DMS153 treated with DMSO at 0.1 percent for 48 hours (cell line): ENCODE results near the gene ZBTB20.

Source experiments
- DNase-seq: peaks from one replicate; lab custom pipeline; 2025; ENCODE audit not compliant: unreplicated experiment; lab: John Stamatoyannopoulos, UW

Gene ZBTB20

DNA sequence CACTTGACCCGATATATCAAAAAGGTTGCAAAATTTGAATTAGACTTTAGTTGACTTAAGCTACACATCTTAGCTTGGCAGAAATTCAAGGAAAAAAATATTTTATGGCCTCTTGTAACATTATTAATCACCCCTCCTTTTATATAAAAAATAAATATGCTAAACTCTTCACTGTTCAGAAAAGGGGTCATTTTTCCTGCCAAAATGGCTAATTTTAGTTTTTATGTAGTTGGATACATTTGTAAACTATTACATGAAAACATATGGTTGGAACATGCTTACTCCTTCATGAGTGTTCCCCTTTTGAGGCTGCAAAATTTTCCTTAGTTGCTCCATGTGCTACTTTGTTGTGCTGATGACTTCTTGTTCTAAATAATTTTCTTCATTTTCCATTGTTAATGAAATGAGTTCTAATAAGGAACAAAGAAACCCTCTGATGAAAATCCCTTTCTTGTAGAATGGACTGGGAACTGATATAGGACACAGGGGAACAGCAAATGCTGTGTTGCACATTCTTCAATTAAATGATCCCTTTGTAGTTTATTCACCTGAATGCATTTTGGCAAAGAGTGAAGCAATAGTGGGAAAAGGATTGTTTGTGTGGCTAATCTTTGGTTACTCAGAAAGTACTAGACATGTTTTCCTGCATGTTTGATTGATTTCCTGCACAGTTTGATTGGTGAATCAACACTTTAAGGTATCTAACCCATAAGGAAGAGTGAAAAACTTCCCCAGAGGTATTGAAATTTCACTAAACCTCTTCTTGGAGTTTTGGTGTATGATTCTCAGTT, 503.9 kb downstream of the ZBTB20 start:
- DNase-seq = no peak

DNA sequence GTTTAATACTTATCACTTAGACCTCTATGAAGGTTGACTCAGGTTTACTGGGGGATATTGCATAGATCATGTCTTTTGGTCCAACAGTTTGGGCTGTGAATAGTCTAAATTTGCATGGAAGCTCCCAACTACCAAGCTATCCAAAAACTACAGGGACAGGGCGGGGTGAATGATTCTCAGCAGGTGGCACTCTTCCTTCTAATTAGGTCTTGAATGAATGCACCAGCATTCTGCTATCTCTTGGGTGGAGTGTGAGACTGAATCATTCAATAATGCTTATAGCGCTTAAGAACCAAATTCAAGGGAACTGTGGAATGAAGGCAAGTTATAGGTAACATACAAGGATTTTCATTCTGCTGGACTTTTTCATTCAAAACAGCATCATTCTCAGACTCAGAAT, 507.0 kb downstream of the ZBTB20 start:
- DNase-seq = no peak

DNA sequence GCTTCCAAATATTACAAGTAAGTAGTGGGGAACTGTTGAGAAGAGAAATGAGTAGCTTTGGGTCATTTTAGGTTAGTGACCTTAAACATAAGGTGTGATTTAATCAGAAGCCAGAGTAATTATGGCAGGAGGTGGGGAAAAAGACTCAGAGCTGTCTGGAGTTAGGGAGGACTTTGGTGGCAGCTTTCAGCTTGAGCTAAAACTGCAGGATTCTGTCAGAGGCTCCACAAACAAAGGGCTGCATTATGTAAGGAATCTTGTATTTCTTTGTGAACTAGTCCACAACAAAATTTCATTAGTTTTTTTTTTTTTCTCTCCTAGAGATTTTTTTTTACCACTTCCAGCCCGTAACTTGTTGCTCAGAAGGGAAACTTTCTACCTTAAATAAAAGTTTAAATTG, 507.9 kb downstream of the ZBTB20 start:
- DNase-seq = no peak

DNA sequence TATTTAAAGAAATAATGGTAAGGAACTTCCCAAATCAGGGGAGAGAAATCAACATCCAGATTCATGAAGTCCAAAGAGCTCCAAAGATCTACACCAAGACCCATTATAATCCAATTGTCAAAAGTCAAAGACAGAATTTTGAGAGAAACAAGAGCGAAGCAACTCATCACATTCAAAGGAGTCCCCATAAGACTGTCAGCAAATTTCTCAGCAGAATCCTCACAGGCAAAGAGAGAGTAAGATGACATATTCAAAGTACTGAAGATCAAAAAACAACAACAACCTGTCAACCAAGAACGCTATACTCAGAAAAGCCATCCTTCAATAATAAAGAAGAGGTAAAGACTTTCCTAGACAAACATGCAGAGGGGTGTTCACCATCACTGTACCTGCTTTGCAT, 511.2 kb downstream of the ZBTB20 start:
- DNase-seq = no peak

DNA sequence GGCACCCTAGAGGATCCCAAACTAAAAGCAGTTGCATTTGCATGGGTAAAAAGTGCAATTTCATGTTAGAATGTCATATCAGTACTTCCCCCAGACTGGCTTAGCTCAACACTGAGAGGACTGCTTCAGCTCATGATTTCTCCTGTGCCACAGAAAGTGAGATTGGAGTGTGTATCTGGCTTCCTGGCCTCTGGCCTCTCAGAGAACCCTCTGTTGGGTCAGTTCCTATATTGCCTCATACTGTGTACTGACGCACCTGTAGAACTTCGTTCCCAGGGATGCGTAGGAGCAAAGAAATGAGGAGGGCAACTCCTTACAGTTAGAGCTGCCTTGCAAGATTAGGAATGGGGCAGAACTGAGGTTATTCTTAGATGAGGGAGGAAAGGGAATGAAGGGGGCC, 512.5 kb downstream of the ZBTB20 start:
- DNase-seq = no peak

DNA sequence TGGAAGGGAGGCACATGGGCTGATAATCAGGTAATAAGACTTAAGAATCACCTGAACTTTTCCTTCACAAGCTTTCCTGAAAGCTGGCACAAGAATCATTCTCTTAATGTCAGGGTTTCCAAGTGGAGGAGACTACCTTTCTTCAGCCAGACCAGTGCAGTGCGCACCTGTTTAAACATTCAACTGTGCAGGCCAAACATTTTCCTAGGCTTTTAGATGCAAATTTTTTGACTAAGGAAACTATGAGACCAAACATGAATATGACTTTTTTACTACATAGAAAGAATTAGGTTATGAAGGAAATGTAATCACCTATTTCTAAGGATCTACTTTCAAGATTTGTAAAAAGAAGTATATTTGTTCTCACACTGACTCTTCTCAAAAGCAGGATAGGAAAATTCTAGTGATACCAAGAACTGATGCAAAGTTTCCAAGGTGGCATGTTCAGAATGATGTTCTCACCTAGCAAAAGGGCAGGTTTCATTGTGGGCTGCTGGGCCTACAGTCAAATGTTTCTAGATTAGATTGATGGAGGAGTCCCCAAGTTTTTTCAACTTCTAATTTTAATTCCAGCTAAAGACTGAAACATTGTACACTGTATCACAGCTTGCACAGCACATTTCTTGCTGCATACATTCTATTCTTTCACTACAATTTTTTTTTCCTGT, 514.2 kb downstream of the ZBTB20 start:
- DNase-seq = no peak

DNA sequence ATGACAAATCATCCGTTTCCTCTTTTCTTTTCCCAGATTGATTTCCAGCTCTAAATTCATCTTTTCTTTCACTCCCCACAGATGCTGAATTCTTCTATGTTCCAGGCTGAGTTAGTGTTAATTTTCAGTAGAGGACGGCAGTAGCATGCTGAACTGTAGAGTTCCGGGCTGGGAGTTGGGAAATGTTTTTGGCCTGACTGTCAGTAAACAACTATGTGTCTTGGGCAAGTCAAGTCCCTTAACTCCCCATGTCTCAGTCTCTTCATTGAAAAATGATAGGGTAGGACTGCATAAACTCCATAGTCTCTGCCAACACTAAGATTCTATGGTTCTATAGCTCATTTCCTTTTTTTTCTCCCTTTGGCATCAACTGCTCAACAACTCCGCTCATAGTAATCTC, 519.3 kb downstream of the ZBTB20 start:
- no peak for DNase-seq

DNA sequence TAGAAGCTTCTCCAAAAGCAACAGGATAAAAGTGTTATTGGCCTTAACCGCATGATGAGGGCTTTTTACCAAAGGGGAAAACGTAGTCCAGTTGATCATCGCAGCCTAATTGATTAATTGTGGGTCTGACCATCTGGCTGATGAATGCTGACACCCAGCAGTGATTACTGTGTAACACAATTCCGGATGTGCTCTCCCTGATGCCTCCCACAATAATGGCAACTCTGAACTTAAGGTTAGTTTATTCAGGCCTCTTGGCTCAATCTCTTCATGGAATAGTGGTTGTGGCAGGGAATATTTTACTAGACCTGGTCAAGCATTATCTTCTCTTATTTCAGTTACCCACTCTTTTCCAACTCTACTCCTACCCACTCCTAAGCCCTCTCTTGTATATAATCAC, 520.3 kb downstream of the ZBTB20 start:
- no peak for DNase-seq

DNA sequence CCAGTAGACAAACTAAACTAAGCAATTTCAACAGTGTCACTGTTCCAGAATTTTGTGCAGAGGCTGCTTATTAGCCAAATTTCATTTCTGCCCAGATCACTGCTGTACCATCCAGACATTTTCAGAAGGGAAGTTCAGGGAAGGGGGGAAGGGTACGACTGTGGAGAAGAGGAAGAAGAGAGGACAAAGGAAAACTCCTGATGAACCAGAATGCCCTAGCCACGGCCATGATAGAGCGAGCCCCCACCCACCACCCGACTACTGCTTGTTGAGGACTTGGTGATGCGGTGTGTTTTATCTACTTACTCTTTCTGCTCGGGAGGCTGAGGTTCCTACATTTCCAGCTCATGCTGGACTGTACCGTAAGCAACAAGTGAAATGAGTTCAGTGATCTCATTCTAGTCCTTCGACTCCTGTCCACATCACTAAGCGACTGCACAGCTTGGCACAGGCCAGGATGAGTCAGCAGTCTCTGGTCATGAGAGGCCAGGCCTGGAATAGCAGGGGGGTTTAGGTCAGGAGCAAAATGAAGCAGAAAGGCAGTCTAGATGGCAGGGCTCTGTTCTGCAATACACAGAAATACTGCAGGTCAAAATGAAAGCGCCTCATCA, 522.4 kb downstream of the ZBTB20 start:
- DNase-seq = peak; percentile 74

DNA sequence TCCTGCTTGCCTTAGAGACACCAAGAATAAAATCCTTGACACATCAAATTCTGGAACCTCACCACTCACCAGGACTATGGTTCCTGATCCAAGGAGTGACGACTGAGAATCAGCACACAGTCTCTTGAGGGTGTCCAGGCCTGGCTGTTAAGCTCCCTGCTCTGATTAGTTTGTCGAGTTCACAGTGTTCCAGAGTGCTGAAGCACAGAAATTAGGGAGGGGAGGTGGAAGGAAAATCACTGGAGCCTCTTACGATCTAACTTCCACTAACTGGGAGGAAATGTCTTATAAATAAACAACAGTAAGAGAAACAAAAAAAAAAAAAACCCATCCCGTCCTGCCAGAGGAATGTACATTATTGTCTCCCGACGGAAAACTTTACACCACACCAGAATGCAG, 523.0 kb downstream of the ZBTB20 start:
- DNase-seq = peak; percentile 43

DNA sequence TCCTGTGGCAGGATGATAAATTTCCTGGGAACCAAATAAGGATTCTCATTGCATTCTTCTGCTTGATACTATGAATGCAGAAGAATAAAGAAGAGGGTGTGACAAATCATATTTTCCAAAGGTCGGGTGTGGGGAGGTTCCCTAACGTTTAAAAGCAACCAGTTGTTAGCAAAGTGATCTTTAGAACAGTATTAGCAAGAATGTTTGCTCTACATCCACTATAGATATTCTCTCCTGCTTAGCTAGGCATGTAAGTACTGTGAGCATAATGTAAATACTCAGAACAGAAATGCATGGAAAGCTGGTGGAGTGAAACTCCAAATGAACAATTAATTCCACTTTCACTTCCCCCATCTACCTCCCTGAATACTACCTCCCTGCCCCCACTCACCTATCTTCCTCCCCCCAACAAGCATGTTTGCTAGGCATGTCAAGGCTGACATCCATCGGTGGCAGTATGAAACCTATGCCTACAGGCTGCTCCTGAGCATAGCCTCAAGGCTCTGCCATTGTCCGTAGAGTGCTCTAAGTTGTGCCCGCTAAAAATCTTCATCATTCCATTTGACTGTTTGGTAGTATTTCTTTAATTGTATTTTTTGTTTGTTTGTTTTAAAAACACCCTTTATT, 523.6 kb downstream of the ZBTB20 start:
- DNase-seq = peak; percentile 29

DNA sequence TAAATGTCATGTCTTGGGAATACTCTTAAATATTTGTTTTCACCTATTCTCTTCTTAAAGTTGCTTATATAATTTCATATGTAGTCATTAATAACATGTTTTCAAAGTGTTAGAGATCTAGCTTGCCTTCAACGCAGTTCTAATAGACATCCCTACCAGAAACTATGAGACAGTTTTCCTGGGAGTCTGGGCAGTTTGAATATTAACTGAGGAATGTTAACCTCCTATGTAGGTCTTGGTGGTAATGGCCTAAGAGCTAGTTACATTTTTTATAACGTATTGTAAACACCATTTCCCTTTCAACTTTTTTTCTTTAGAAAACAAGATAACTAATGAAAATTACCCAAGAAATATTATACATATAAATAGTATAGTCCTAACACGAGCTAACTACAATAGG, 525.1 kb downstream of the ZBTB20 start:
- DNase-seq = no peak

DNA sequence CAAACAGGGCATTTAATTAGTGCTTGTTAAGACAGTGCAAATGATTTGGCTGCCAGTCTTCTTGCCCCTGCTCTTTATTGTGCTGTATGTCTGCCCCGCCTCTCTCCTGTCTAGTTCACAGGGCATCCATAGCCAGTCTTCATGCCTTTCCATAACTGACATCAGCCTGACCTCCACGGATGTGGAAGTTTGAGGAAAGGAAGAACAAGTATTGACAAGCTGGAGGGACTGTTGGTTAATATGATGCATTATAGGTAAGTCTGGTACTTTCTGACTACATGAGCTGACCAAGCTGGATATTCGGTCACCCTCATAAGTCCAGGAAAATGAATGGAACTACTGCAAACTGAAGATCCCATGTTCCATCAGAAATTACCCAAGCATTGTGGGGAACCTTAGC, 527.3 kb downstream of the ZBTB20 start:
- no peak for DNase-seq

DNA sequence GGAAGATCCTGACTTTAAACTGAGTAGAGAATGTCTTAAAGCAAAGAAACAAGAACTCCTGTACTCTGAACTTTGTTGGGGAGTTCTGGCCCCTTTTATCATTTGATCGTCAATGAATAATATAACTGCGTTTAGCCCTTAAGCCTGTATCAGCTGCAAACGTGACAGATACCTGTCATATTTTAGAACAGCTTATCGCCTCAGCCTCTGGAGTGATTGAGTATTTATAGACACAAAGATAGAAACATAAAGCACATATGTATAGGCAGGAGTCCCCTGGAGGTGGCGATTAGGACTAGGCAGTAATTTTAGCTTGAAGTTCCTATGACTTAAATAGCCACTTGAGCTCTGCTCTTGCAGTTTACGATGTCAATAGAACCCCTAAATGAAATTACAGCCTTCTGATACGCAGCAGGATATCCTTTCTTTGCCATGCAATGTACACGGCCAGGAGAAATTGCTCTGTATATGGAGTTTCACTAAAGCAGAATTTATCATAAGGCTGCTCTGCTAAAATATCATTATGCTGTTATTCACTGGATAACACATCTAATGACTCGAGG, 531.5 kb downstream of the ZBTB20 start:
- peak; percentile 9 for DNase-seq

DNA sequence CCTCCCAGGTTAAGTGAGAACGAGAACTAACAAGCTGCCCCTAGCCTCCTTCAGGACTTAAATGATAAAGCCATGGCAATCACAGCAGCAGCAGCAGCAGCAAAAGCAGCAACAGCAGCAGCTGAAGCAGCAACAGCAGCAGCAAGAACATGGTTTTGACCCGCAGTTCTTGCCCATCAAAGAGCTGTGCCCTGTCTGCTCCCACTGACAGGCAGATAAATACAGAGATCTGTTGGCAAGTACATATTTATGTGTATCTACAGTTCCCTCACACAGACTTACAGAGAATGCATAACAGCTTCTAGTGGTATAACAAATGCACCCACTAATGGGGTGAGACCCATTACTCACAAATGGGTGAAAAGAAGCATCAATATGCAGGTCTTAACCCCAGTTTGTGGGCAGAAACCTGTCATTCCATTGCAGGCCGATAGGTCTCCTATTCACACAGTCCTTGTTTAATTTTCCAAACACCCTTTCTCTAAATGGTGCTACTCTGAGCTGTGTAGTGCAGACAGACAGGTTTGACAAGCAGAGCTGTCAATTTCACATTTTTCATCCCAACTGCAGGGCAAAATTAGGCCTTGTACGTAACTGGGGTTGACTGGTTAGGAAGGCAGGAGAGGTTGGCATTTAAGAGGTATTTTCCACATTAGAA, 537.0 kb downstream of the ZBTB20 start:
- DNase-seq = no peak

DNA sequence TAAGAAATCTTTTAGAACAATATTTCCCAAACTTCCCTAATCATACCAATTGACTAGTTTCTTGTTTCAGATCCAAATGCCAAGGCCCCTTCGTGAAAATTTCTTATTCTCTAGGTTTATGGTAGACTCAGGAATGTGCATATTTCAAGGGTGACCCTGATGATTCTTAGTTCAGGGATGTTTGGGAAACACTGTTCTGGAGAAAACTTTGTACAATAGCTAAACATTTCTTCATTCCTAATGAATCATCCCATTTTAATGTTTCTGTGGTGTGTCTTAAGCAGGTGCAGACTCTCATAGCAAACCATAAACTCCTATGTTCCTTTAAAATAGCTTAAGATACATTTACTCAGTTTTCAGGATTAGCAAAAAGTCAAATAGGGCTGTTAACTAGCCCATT, 538.8 kb downstream of the ZBTB20 start:
- DNase-seq = no peak

DNA sequence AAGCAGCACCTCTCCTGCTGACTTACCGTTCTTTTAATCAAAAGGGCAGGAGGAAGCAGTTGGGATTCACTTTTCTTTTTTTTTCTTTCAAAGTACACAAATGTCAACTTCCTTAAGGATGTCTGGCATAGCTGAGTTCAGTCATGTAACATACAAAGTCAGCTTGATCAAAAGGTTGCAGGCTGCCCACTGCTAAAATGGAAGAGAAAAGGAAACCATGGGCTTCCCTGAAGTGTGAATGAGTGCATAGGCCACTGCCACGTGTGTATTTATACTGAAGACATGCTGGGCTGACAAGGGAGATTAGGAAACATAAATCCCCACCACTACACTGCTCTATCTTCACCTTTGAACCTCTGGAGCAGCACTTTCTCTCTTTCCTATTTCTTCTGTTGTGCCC, 540.8 kb downstream of the ZBTB20 start:
- no peak for DNase-seq

DNA sequence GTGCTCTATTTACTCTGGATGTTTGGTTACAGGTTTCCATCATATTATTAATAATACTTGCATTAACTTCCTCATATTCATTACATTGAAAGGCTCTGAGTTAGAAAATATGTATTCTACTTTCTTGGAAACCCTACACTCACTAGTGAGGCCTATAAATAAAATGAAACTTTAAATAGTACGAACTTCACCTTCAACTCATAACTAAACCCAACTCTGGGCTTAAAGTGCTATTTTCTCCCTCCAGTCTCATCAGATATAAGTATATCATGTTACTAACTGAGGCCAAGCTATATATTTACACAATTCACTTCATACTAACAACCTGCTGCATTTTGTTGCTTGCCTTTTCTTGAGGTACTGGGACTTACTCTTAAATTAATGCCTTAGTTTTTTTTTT, 546.5 kb downstream of the ZBTB20 start:
- DNase-seq = no peak

DNA sequence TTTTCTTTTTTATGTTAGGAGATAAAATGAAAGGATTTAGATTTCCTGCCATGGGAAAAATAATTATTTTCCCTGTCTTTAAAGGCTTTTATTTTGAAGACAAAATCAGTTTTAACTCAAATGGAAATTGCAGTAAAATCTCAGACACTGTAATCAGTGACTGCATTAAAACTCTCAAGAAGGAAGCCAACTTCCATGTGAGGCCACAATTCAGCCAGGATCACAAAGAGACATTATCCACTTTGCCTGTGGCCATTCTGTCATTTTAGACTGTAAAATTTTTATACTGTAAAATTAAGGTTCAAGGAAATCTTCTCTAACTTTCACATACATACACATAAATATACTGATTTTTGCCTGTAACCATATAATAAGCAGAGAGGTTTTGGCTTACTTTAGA, 549.2 kb downstream of the ZBTB20 start:
- DNase-seq = no peak

DNA sequence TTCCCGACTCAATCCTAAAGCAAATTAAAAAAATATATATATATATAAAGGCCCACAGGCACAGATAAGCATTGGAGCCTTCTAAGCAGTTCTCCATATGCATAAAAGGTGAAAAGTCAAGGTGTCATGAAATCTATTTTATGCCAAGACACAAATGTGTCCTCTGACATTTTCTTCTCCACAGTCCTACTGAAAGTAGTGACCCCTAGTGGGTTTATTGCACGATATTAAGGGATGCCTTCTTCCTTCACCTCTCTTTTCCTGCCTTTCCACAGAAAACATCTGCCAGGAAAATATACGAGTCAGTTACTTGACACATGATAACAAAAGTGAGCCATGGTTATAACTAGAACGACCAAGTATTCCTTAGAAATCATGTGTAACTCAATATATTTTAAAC, 550.1 kb downstream of the ZBTB20 start:
- DNase-seq = no peak

DNA sequence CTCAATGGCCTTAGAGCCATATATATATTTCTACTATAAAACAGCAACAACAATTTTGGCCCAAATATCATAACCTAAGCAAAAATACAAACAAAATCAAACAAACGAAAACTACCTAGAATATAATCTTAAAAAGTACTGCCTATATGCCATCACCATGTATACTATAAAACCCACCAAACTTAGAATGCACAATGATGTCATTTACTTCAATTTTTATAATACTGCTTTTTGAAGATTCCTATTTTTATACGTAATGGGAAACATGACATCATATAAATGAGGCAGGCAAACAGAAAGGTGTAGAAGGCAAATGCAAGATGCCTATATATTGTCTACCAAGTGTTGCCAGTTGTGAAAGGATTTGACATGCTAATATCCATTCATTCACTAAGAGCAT, 550.9 kb downstream of the ZBTB20 start:
- no peak for DNase-seq
